Lower leg skin (tissue), 3 donors: Measurements from ENCODE around the gene MIDN.

Experiments
- POLR2A ChIP-seq, 2 donors: fragments of 450-650 bp; IDR thresholded peaks; one replicate each; pipeline ENCODE4 v1.6.1; 2016 to 2017; ENCODE audit warnings: antibody characterized with exemption in 2 of 2, mild to moderate bottlenecking in 1 of 2, moderate library complexity in 1 of 2
- TF ChIP-seq, protein P1 (sequence below), 3 donors: fragments of 450-650 bp; IDR thresholded peaks; one replicate each; pipeline ENCODE4 v1.5.1; 2016; ENCODE audit warnings: antibody characterized with exemption in 3 of 3, mild to moderate bottlenecking in 3 of 3, moderate library complexity in 2 of 3

GRCh38 chr19:1230783-1231489, 17.4 kb upstream of the MIDN start:
- TF ChIP-seq, protein P1, sequence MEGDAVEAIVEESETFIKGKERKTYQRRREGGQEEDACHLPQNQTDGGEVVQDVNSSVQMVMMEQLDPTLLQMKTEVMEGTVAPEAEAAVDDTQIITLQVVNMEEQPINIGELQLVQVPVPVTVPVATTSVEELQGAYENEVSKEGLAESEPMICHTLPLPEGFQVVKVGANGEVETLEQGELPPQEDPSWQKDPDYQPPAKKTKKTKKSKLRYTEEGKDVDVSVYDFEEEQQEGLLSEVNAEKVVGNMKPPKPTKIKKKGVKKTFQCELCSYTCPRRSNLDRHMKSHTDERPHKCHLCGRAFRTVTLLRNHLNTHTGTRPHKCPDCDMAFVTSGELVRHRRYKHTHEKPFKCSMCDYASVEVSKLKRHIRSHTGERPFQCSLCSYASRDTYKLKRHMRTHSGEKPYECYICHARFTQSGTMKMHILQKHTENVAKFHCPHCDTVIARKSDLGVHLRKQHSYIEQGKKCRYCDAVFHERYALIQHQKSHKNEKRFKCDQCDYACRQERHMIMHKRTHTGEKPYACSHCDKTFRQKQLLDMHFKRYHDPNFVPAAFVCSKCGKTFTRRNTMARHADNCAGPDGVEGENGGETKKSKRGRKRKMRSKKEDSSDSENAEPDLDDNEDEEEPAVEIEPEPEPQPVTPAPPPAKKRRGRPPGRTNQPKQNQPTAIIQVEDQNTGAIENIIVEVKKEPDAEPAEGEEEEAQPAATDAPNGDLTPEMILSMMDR (IDR thresholded peaks at IDR 0.05) = no peak
- TF ChIP-seq POLR2A (IDR thresholded peaks at IDR 0.05) = no peak
